Keratinocyte (primary cell): ENCODE results near the gene PRKCE. TPM values are rescaled to one million over a fixed set of nuclear protein-coding genes. Genes with fewer than 3 reads are reported as not detected.

Source experiments
- DNase-seq: peaks from one replicate; pipeline ENCODE4 v3.0.0-alpha.2; 2011; ENCODE audit warnings: low read depth, missing footprints, low spot score
- FAIRE-seq: peaks from 2 replicates; lab custom pipeline; 2011; peaks lifted over from hg19 to GRCh38; lab: Jason Lieb, UNC
- H2AFZ ChIP-seq: 2 replicates; pipeline ENCODE4 v1.6.0; 2012; ENCODE audit warnings: low read length, control low read depth, inconsistent platforms; ENCODE audit not compliant: control insufficient read depth
- H3K27ac ChIP-seq: 2 replicates; pipeline ENCODE4 v1.5.1; 2011; ENCODE audit warnings: low read length; ENCODE audit not compliant: control insufficient read depth, insufficient read depth
- H3K27me3 ChIP-seq: 3 replicates; pipeline ENCODE4 v1.6.0; 2011; ENCODE audit warnings: low read length; ENCODE audit not compliant: control insufficient read depth, insufficient read depth; ENCODE audit errors: extremely low read depth
- H3K36me3 ChIP-seq, 2 experiments: 2 replicates in 1 of 2; 3 replicates in 1 of 2; pipeline ENCODE4 v1.5.1; 2011; ENCODE audit warnings: low read length in 2 of 2, mild to moderate bottlenecking in 1 of 2; ENCODE audit not compliant: control insufficient read depth in 2 of 2, insufficient read depth in 2 of 2; ENCODE audit errors: extremely low read depth in 1 of 2
- H3K4me1 ChIP-seq: 3 replicates; pipeline ENCODE4 v1.5.1; 2011; ENCODE audit warnings: low read length; ENCODE audit not compliant: control insufficient read depth, insufficient read depth; ENCODE audit errors: extremely low read depth
- H3K4me2 ChIP-seq: 3 replicates; pipeline ENCODE4 v1.6.0; 2011; ENCODE audit warnings: low read depth, low read length; ENCODE audit not compliant: control insufficient read depth, insufficient read depth; ENCODE audit errors: extremely low read depth
- H3K4me3 ChIP-seq, 3 experiments: fragments of 200-600 bp in 1 of 3; sonication (generic) in 1 of 3; 2 replicates in 2 of 3; 3 replicates in 1 of 3; pipeline ENCODE4 v1.5.1; 2011 to 2016; ENCODE audit warnings: low read length in 3 of 3, mild to moderate bottlenecking in 3 of 3, control low read depth in 2 of 3, inconsistent platforms in 1 of 3, low read depth in 1 of 3, mixed read lengths in 1 of 3, mixed run types in 1 of 3, moderate library complexity in 1 of 3; ENCODE audit not compliant: control insufficient read depth in 2 of 3, insufficient read depth in 2 of 3; ENCODE audit errors: extremely low read depth in 1 of 3
- H3K79me2 ChIP-seq: 2 replicates; pipeline ENCODE4 v1.6.0; 2012; ENCODE audit warnings: low read length; ENCODE audit not compliant: control insufficient read depth, insufficient read depth
- H3K9ac ChIP-seq: 3 replicates; pipeline ENCODE4 v1.6.0; 2011; ENCODE audit warnings: low read length; ENCODE audit not compliant: control insufficient read depth, insufficient read depth; ENCODE audit errors: extremely low read depth
- H3K9me1 ChIP-seq: 3 replicates; pipeline ENCODE4 v1.6.0; 2011; ENCODE audit warnings: low read length; ENCODE audit not compliant: control insufficient read depth, insufficient read depth; ENCODE audit errors: extremely low read depth
- H3K9me3 ChIP-seq: 2 replicates; pipeline ENCODE4 v1.5.1; 2012; ENCODE audit warnings: low read depth, low read length; ENCODE audit not compliant: control insufficient read depth
- H4K20me1 ChIP-seq: 3 replicates; pipeline ENCODE4 v1.6.0; 2011; ENCODE audit warnings: low read length; ENCODE audit not compliant: control insufficient read depth, insufficient read depth; ENCODE audit errors: extremely low read depth
- EZH2 ChIP-seq: IDR thresholded peaks from one replicate; pipeline ENCODE4 v1.6.1; 2012; ENCODE audit warnings: inconsistent platforms, mild to moderate bottlenecking, low read length, moderate library complexity
- dilution Hi-C: fragments of 300-500 bp; cut with MboI; formaldehyde crosslinking; loops from one replicate; pipeline ENCODE4 v1.7.0; 2020; ENCODE audit warnings: low sequenced_read_pairs; ENCODE audit not compliant: extremely low pct_ligation_motif_present
- polyA plus RNA-seq, 5 experiments: library from polyadenylated mRNA; depleted of rRNA in 3 of 5; stranded (reverse) in 3 of 5; stranded (forward) in 1 of 5; unstranded in 1 of 5; fragments of >200 nt; gene quantifications; 1 replicate in 1 of 5; 2 replicates in 3 of 5; 3 replicates in 1 of 5; pipeline versions ENCODE4 v1.2.1 to v1.2.3, GENCODE V29; 2011 to 2012; ENCODE audit warnings: missing spikeins in 2 of 5, low read depth in 1 of 5, low replicate concordance in 1 of 5
- TF ChIP-seq, protein P1 (sequence below), 3 experiments: IDR thresholded peaks in 1 of 3; conservative IDR thresholded peaks in 1 of 3; optimal IDR thresholded peaks in 1 of 3; 2 replicates in 2 of 3; 3 replicates in 1 of 3; pipeline versions ENCODE3 to v1.5.1; 2011; ENCODE audit warnings: low read length in 3 of 3, mild to moderate bottlenecking in 3 of 3, moderate library complexity in 2 of 3, control low read depth in 1 of 3, inconsistent platforms in 1 of 3; ENCODE audit not compliant: insufficient read depth in 2 of 3; ENCODE audit errors: extremely low read depth in 1 of 3

PRKCE gene
- polyA plus RNA-seq, 1 donor (not counting 4 experiments of a cell fraction or from before 2014, with no cell fraction given), result 2.0 TPM

DNA sequence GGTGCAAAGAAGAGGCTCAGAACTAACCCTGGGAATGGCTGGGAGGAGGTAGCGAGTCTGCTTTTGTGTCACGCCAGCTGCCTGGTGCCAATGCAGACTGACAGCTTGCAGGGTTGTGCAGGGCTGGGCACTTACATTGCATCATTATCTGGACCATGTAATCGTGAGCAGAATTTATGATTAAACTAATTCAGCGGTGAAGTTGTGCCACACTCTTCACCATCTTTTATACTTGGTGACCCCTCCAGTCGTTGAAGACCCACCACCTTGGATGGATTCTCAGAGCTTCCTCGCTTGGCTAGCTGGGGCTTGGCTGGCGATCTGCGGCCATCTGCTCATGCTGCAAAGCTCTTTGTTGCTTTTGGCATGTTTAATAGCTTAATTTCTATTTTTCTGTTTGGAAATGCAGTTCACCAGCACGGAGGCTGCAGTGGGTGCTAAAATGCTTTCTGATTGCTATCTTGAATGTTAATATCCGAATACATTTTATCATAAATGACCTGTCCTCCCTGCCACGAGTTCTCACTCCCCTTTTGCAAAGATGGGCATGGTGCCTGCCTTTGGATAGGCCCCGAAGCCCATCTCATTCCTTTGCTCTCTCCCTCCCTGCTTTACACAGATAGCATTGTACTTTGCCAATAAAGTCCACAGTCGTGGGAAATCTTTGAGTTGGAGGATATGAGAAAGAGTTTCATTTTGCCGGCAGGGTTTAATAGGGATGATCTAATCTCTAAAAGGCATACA lies 188.2 kb downstream of the PRKCE start:
- no peak overlapping the region for H3K4me3 ChIP-seq
- no peak overlapping the region for H3K4me2 ChIP-seq
- DNase-seq (no peak), FAIRE-seq (no peak)
- no peaks in the 10 kb centered on the region for H3K4me1 ChIP-seq
- H3K9ac ChIP-seq, result no peak overlapping the region
- H3K9me1 ChIP-seq, result no peaks in the 10 kb centered on the region
- H3K9me3 ChIP-seq, result no peaks in the 10 kb centered on the region
- no peaks in the 10 kb centered on the region for H3K79me2 ChIP-seq
- no peak overlapping the region for H2AFZ ChIP-seq
- H3K27ac ChIP-seq, result no peak overlapping the region
- H3K27me3 ChIP-seq, result no peaks in the 10 kb centered on the region
- dilution Hi-C loops, result no loop called here
- TF ChIP-seq, protein P1, sequence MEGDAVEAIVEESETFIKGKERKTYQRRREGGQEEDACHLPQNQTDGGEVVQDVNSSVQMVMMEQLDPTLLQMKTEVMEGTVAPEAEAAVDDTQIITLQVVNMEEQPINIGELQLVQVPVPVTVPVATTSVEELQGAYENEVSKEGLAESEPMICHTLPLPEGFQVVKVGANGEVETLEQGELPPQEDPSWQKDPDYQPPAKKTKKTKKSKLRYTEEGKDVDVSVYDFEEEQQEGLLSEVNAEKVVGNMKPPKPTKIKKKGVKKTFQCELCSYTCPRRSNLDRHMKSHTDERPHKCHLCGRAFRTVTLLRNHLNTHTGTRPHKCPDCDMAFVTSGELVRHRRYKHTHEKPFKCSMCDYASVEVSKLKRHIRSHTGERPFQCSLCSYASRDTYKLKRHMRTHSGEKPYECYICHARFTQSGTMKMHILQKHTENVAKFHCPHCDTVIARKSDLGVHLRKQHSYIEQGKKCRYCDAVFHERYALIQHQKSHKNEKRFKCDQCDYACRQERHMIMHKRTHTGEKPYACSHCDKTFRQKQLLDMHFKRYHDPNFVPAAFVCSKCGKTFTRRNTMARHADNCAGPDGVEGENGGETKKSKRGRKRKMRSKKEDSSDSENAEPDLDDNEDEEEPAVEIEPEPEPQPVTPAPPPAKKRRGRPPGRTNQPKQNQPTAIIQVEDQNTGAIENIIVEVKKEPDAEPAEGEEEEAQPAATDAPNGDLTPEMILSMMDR (optimal IDR thresholded peaks at IDR 0.05 in 1 of 3, IDR thresholded peaks at IDR 0.05 in 1 of 3, conservative IDR thresholded peaks at IDR 0.05 in 1 of 3; ENCODE audit: extremely low read depth in 1 of 3, insufficient read depth in 2 of 3, low read length in 3 of 3), result no peak
- no peak for TF ChIP-seq EZH2
- H4K20me1 ChIP-seq, result no peaks in the 10 kb centered on the region
- no peaks in the 10 kb centered on the region for H3K36me3 ChIP-seq

DNA sequence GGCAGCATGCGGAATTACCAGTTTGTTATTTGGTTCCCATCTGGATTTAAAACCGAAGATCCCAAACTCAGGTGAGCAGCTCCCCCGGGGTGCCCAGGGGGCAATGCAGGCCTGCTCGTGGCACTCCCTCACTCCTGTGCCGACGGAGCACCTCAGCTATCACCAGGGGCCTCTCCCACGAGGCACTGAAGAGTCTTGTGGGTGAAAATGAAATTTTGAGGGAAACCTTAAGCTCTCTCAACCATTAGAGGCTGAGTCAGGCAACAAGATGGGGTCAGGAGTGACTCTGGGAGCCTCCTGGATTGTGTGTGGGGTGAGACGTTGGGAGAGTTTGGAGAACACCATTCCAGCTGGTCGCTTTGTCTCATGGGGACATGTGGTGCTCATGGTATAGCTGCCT lies 189.0 kb downstream of the PRKCE start:
- H2AFZ ChIP-seq, result no peak overlapping the region
- H3K4me2 ChIP-seq, result no peak overlapping the region
- dilution Hi-C loops, result no loop called here
- H3K9ac ChIP-seq, result no peak overlapping the region
- FAIRE-seq, result no peak
- H3K9me3 ChIP-seq, result no peaks in the 10 kb centered on the region
- DNase-seq, result no peak
- no peaks in the 10 kb centered on the region for H3K79me2 ChIP-seq
- no peak overlapping the region for H3K27ac ChIP-seq
- no peaks in the 10 kb centered on the region for H3K27me3 ChIP-seq
- no peaks in the 10 kb centered on the region for H3K36me3 ChIP-seq
- no peak for TF ChIP-seq EZH2
- TF ChIP-seq, protein P1 (optimal IDR thresholded peaks at IDR 0.05 in 1 of 3, IDR thresholded peaks at IDR 0.05 in 1 of 3, conservative IDR thresholded peaks at IDR 0.05 in 1 of 3; ENCODE audit: extremely low read depth in 1 of 3, insufficient read depth in 2 of 3, low read length in 3 of 3), result no peak
- H3K4me3 ChIP-seq, result no peak overlapping the region
- no peaks in the 10 kb centered on the region for H3K4me1 ChIP-seq
- H4K20me1 ChIP-seq, result no peaks in the 10 kb centered on the region
- H3K9me1 ChIP-seq, result no peaks in the 10 kb centered on the region
